Loucy (cell line): ENCODE measurements around the gene SETBP1.

Experiments used
- H2AFZ ChIP-seq: fragments of 200-600 bp; sonication (generic); 2 replicates; pipeline ENCODE4 v1.6.0; 2016; ENCODE audit warnings: antibody characterized with exemption, mild to moderate bottlenecking, low read length, moderate library complexity
- H3F3A ChIP-seq: fragments of 200-600 bp; 2 replicates; pipeline ENCODE4 v1.6.0; 2016; ENCODE audit warnings: antibody characterized with exemption, low read depth, mild to moderate bottlenecking
- H3K27me3 ChIP-seq: fragments of 200-600 bp; sonication (generic); 2 replicates; pipeline ENCODE4 v1.6.1; 2014; ENCODE audit warnings: low read length, mild to moderate bottlenecking; ENCODE audit not compliant: insufficient read depth, poor library complexity, severe bottlenecking
- H3K36me3 ChIP-seq: fragments of 200-600 bp; sonication (generic); 2 replicates; pipeline ENCODE4 v1.6.1; 2016; ENCODE audit warnings: low read length; ENCODE audit not compliant: insufficient read depth
- H3K4me1 ChIP-seq: fragments of 200-600 bp; sonication (generic); 2 replicates; pipeline ENCODE4 v1.5.1; 2014; ENCODE audit warnings: low read length, mild to moderate bottlenecking; ENCODE audit not compliant: insufficient read depth, poor library complexity, severe bottlenecking
- H3K4me2 ChIP-seq: fragments of 200-600 bp; sonication (generic); 2 replicates; pipeline ENCODE4 v1.6.0; 2014; ENCODE audit warnings: antibody characterized with exemption, low read length, low read depth, mild to moderate bottlenecking; ENCODE audit not compliant: poor library complexity, severe bottlenecking
- H3K4me3 ChIP-seq: fragments of 200-600 bp; sonication (generic); 2 replicates; pipeline ENCODE4 v1.5.1; 2014; ENCODE audit warnings: low read length, mild to moderate bottlenecking, mixed read lengths; ENCODE audit not compliant: poor library complexity, severe bottlenecking
- H3K79me2 ChIP-seq: fragments of 200-600 bp; sonication (generic); 2 replicates; pipeline ENCODE4 v1.6.1; 2014; ENCODE audit warnings: low read length; ENCODE audit not compliant: insufficient read depth
- H3K9ac ChIP-seq: fragments of 200-600 bp; sonication (generic); 2 replicates; pipeline ENCODE4 v1.6.0; 2014; ENCODE audit warnings: mild to moderate bottlenecking, low read depth, low read length, moderate library complexity; ENCODE audit not compliant: poor library complexity, severe bottlenecking
- H3K9me2 ChIP-seq: fragments of 200-600 bp; sonication (generic); replicated peaks from 2 replicates; pipeline ENCODE4 v1.6.1; 2016; ENCODE audit warnings: low read depth, low read length, mixed read lengths
- H3K9me3 ChIP-seq: fragments of 200-600 bp; sonication (generic); 2 replicates; pipeline ENCODE4 v1.6.1; 2014; ENCODE audit warnings: mild to moderate bottlenecking, antibody characterized with exemption, low read length, low read depth; ENCODE audit not compliant: insufficient read depth
- H4K20me1 ChIP-seq: fragments of 200-600 bp; sonication (generic); 2 replicates; pipeline ENCODE4 v1.6.0; 2014; ENCODE audit warnings: antibody characterized with exemption, low read length, mild to moderate bottlenecking; ENCODE audit not compliant: insufficient read depth, poor library complexity, severe bottlenecking
- EZH2phosphoT487 ChIP-seq: fragments of 200-600 bp; IDR thresholded peaks from 2 replicates; pipeline ENCODE4 v1.6.1; 2018; ENCODE audit warnings: antibody characterized with exemption, mild to moderate bottlenecking, moderate library complexity, borderline replicate concordance
- TF ChIP-seq, protein P1 (sequence below): fragments of 200-600 bp; sonication (generic); conservative IDR thresholded peaks from 2 replicates; pipeline ENCODE4 v1.5.1; 2014; ENCODE audit warnings: mild to moderate bottlenecking, antibody characterized with exemption, low read length

The SETBP1 gene

GRCh38 chr18:44704135-44704789, 23.6 kb downstream of the SETBP1 start:
- peaks cover 79% of the 10 kb centered on the region for H3K79me2 ChIP-seq
- TF ChIP-seq, protein P1, sequence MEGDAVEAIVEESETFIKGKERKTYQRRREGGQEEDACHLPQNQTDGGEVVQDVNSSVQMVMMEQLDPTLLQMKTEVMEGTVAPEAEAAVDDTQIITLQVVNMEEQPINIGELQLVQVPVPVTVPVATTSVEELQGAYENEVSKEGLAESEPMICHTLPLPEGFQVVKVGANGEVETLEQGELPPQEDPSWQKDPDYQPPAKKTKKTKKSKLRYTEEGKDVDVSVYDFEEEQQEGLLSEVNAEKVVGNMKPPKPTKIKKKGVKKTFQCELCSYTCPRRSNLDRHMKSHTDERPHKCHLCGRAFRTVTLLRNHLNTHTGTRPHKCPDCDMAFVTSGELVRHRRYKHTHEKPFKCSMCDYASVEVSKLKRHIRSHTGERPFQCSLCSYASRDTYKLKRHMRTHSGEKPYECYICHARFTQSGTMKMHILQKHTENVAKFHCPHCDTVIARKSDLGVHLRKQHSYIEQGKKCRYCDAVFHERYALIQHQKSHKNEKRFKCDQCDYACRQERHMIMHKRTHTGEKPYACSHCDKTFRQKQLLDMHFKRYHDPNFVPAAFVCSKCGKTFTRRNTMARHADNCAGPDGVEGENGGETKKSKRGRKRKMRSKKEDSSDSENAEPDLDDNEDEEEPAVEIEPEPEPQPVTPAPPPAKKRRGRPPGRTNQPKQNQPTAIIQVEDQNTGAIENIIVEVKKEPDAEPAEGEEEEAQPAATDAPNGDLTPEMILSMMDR: no peak
- no peak overlapping the region for H3K9ac ChIP-seq
- no peak overlapping the region for H3K4me2 ChIP-seq
- H3K9me3 ChIP-seq: no peaks in the 10 kb centered on the region
- H3K27me3 ChIP-seq: no peaks in the 10 kb centered on the region
- H3K4me3 ChIP-seq: no peak overlapping the region
- peaks cover 12% of the 10 kb centered on the region for H4K20me1 ChIP-seq
- H3K9me2 ChIP-seq: no peaks in the 10 kb centered on the region
- no peaks in the 10 kb centered on the region for H3F3A ChIP-seq
- H2AFZ ChIP-seq: no peak overlapping the region
- peaks cover 20% of the 10 kb centered on the region for H3K4me1 ChIP-seq
- peaks cover 60% of the 10 kb centered on the region; the same call in 1 of the 2 replicates for H3K36me3 ChIP-seq

DNA sequence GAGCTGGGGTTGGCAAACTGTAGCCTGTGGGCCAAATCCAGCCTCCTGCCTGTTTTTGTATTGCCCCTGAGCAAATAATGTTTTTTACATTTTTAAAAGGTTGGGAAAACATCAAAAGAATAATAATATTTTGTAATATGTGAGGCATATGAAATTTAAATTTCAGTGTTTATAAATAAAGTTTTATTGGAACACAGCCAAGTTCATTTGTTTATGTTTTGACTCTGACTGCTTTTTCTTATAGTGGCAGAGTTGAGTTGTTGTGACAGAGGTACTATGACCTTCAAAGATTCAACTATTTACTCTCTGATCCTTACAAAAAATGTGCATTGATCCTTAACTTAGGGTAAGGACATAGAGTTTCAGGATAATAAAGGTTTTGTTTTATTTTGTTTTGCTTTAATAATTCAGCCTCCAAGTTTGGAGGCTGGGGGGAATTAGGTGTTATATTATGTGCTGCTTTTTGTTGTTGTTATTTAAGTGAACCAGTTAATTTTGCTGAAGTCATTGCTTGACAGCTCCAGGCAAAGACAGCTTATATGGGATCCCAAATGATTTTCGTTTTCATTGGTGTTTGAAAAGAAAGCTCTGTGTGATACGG, 24.5 kb downstream of the SETBP1 start:
- Histone ChIP-seq H3K79me2 (peaks cover 82% of the 10 kb centered on the region), H3K4me2 (no peak overlapping the region), H3F3A (no peaks in the 10 kb centered on the region), H4K20me1 (peaks cover 10% of the 10 kb centered on the region), H3K9me3 (no peaks in the 10 kb centered on the region), H3K4me3 (no peak overlapping the region), H3K27me3 (no peaks in the 10 kb centered on the region), H2AFZ (no peak overlapping the region), H3K4me1 (peaks cover 11% of the 10 kb centered on the region), H3K9ac (no peak overlapping the region), H3K9me2 (no peaks in the 10 kb centered on the region), H3K36me3 (peaks cover 60% of the 10 kb centered on the region; the same call in 1 of the 2 replicates)
- TF ChIP-seq, protein P1: no peak
- no peak for TF ChIP-seq EZH2phosphoT487

DNA sequence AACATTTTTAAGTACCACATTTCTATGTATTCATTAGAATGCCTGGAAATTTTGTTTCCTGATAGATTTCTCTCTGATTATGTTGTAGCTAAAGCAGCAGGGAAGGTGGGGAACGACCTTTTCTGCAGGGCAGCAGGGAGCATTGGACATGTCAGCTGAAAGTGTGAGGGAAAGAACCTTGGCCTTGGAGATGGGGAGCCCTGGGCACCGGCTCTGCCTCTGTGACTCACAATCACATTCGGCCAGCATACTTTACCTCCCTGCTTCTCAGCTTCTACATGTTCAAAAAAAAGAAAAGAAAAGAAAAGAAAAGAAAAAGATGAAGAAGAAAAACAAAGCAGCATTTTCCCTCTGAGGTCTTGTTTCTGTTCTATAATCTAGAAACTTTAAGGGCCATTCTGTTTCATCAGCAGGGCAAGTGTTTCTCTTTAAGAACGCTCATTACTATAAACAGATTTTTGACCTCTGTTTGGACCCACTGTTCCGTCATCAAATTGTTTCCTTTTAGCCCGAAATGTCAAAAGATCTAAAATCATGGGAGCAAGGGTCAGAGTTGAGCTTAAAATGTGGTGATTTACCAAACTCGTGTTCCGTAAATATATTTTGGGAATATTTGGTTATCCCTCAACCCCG, 27.9 kb downstream of the SETBP1 start:
- Histone ChIP-seq H3K9me3 (no peaks in the 10 kb centered on the region), H3F3A (no peaks in the 10 kb centered on the region), H3K4me3 (no peak overlapping the region), H3K27me3 (no peaks in the 10 kb centered on the region), H3K9ac (no peak overlapping the region), H3K4me1 (peaks cover 9% of the 10 kb centered on the region), H4K20me1 (peaks cover 14% of the 10 kb centered on the region), H2AFZ (no peak overlapping the region), H3K9me2 (no peaks in the 10 kb centered on the region), H3K79me2 (peaks cover 91% of the 10 kb centered on the region), H3K4me2 (no peak overlapping the region), H3K36me3 (peaks cover 44% of the 10 kb centered on the region; the same call in 1 of the 2 replicates)
- TF ChIP-seq, protein P1: no peak
- TF ChIP-seq EZH2phosphoT487: no peak
